HG02678 (cell line): Measurements from ENCODE around the gene BTN2A1.

Experiments used
- ATAC-seq: cut with Tn5 transposase; IDR thresholded peaks from one replicate; pipeline ENCODE4 v1.9.1; 2021; ENCODE audit warnings: mild to moderate bottlenecking, moderate library complexity; ENCODE audit not compliant: unreplicated experiment

BTN2A1 gene

GRCh38 chr6:26465776-26466175, 8.0 kb downstream of the BTN2A1 start:
- no peak for ATAC-seq

GRCh38 chr6:26468829-26469228, 11.1 kb downstream of the BTN2A1 start:
- no peak for ATAC-seq

GRCh38 chr6:26470643-26471042, 12.9 kb downstream of the BTN2A1 start:
- no peak for ATAC-seq

GRCh38 chr6:26471970-26472369, 14.2 kb downstream of the BTN2A1 start:
- no peak for ATAC-seq

- no peak for ATAC-seq
Measured at GRCh38 chr6:26472549-26473290, 15.0 kb downstream of the BTN2A1 start.

- ATAC-seq: no peak
Measured at GRCh38 chr6:26473429-26473757, 15.6 kb downstream of the BTN2A1 start.

- ATAC-seq: peak; percentile 91
Measured at GRCh38 chr6:26473758-26474438, 16.1 kb downstream of the BTN2A1 start.

- ATAC-seq: no peak
Measured at GRCh38 chr6:26474439-26474881, 16.7 kb downstream of the BTN2A1 start.

GRCh38 chr6:26475823-26476729, 18.3 kb downstream of the BTN2A1 start:
- ATAC-seq: no peak

- no peak for ATAC-seq
Measured at GRCh38 chr6:26476896-26477295, 19.1 kb downstream of the BTN2A1 start.

- no peak for ATAC-seq
Measured at GRCh38 chr6:26477426-26477825, 19.7 kb downstream of the BTN2A1 start.

- no peak for ATAC-seq
Measured at GRCh38 chr6:26478100-26478984, 20.6 kb downstream of the BTN2A1 start.

- no peak for ATAC-seq
Measured at GRCh38 chr6:26478985-26479278, 21.2 kb downstream of the BTN2A1 start.

GRCh38 chr6:26482338-26482737, 24.6 kb downstream of the BTN2A1 start:
- ATAC-seq: no peak

GRCh38 chr6:26483727-26484126, 26.0 kb downstream of the BTN2A1 start:
- ATAC-seq: no peak

- ATAC-seq: no peak
Measured at GRCh38 chr6:26484161-26484560, 26.4 kb downstream of the BTN2A1 start.

- no peak for ATAC-seq
Measured at GRCh38 chr6:26485112-26485780, 27.5 kb downstream of the BTN2A1 start.

GRCh38 chr6:26486358-26486757, 28.6 kb downstream of the BTN2A1 start:
- no peak for ATAC-seq

- no peak for ATAC-seq
Measured at GRCh38 chr6:26487466-26487865, 29.7 kb downstream of the BTN2A1 start.
